ENCODE results near the gene HEPH.
"Not testable (repeated sequence)": the region's sequence is repeated elsewhere in the genome, so short reads cannot be mapped to it uniquely, and the experiment has no call there.

Gene HEPH

GRCh38 chrX:66233209-66233608, 69.2 kb downstream of the HEPH start:
- no peak for DNase-seq

GRCh38 chrX:66233904-66234303, 69.9 kb downstream of the HEPH start:
- DNase-seq, result not testable (repeated sequence)

GRCh38 chrX:66255359-66255967, 91.4 kb downstream of the HEPH start:
- DNase-seq, result no peak

- no peak for DNase-seq
These were observed 98.8 kb downstream of the HEPH start for GRCh38 chrX:66262807-66263206.

Data from activated CD4-positive, alpha-beta T cell treated with anti-CD3 and anti-CD28 coated beads, Interleukin-2, Interleukin-6, amounts not matched to agents 100 ng/mL and 50 ng/mL, durations not matched to agents 16 hours and 8 hours (primary cell).